Natural killer cell treated with Interleukin-12 subunit alpha and Interleukin-12 subunit beta and Interleukin-15 and Interleukin-18, amount 100 ng/mL, for 72 hours (primary cell): ENCODE results near the gene ADPRH. TPM values are rescaled to one million over a fixed set of nuclear protein-coding genes. Genes with fewer than 3 reads are reported as not detected.

Source experiments
- ATAC-seq, 2 donors: fragments of 150-1000 bp; cut with Tn5 transposase in 1 of 2; sonication (Bioruptor Pico), chemical (Tn5 transposase) in 1 of 2; 2 replicates each; pipeline ENCODE4 v1.10.0; 2021
- DNase-seq: peaks from one replicate; pipeline ENCODE4 v3.0.0; 2022; ENCODE audit warnings: low spot score
- H3K27ac Mint-ChIP-seq, 2 donors: 1 replicate in 1 of 2; 2 replicates in 1 of 2; pipeline ENCODE4 v1.8.0; 2022; ENCODE audit warnings: mixed read lengths in 2 of 2, mild to moderate bottlenecking in 1 of 2, moderate library complexity in 1 of 2
- H3K27me3 Mint-ChIP-seq, 2 donors: 1 replicate in 1 of 2; 2 replicates in 1 of 2; pipeline ENCODE4 v1.8.0; 2022; ENCODE audit warnings: mixed read lengths in 2 of 2
- H3K36me3 Mint-ChIP-seq: one replicate; pipeline ENCODE4 v1.8.0; 2022; ENCODE audit warnings: mixed read lengths
- H3K4me1 Mint-ChIP-seq, 2 donors: 1 replicate in 1 of 2; 2 replicates in 1 of 2; pipeline ENCODE4 v1.8.0; 2022; ENCODE audit warnings: low read depth in 2 of 2, mixed read lengths in 2 of 2, mild to moderate bottlenecking in 1 of 2
- H3K4me3 Mint-ChIP-seq: one replicate; pipeline ENCODE4 v1.8.0; 2022; ENCODE audit warnings: mixed read lengths
- H3K9me3 Mint-ChIP-seq: 2 replicates; pipeline ENCODE4 v1.8.0; 2022; ENCODE audit warnings: mixed read lengths
- total RNA-seq, 2 donors: library from RNA; stranded (reverse); gene quantifications; one replicate each; pipeline ENCODE4 v1.2.3, GENCODE V29; 2022

Gene ADPRH
- total RNA-seq, 2 donors from 2014 or later, result 9.2 to 10.7 TPM

DNA sequence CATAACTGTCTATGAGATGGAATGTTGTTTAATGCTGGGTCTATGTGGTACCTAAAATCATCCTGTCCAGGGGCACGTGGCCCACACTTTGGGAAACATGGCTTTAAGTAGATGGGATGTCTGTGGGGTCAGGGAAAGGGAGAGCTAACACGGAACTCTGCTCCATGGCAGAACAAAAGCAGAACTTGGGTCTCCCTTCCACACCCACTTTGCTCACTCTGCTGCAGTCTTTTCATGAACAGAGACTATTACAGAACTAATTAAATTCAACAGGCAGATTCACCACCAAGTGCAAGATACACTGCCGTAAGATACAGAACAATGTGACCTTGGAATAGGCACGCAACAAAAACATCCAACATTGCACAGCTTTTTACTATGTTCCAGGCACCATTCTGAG, 52.9 kb downstream of the ADPRH start:
- DNase-seq, result no peak
- H3K4me3 Mint-ChIP-seq, result no peak overlapping the region
- no peaks in the 10 kb centered on the region for H3K36me3 Mint-ChIP-seq
- H3K9me3 Mint-ChIP-seq, result no peaks in the 10 kb centered on the region
- ATAC-seq, result no peak
- peaks cover 0 to 12% of the 10 kb centered on the region in 2 donors for H3K27me3 Mint-ChIP-seq
- H3K4me1 Mint-ChIP-seq, result peaks cover 9 to 16% of the 10 kb centered on the region in 2 donors
- no peak overlapping the region for H3K27ac Mint-ChIP-seq

DNA sequence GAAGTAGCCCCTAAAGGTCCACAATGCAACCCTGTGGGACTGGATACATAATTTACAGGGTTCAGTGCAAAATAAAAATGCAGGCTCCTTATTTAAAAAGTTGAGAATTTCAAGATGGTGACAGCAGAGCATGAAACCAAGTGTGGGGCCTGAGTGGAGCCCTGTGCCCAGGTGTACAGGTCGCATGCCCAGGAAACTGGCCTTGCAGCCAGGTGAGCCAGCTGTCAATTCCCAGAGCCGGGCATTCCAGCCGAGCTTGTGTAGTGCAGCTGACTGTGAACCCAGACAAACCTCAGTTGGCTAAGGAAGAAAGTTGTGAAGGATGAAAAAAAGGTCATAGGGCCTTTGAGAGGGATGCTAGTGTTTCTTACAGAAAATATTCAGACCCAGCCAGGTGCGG, 53.5 kb downstream of the ADPRH start:
- Mint-ChIP-seq H3K27ac (peak overlapping the region in 1 of 2 donors; percentile 12), H3K4me1 (peaks cover 10 to 15% of the 10 kb centered on the region in 2 donors), H3K9me3 (no peaks in the 10 kb centered on the region)

GRCh38 chr3:119635719-119636118, 56.4 kb downstream of the ADPRH start:
- DNase-seq, result no peak
- peaks cover 4% of the 10 kb centered on the region for H3K9me3 Mint-ChIP-seq
- no peak overlapping the region for H3K27ac Mint-ChIP-seq
- H3K27me3 Mint-ChIP-seq, result peaks cover 0 to 5% of the 10 kb centered on the region in 2 donors
- H3K4me1 Mint-ChIP-seq, result peaks cover 24 to 30% of the 10 kb centered on the region in 2 donors
- peaks cover 10% of the 10 kb centered on the region for H3K36me3 Mint-ChIP-seq
- H3K4me3 Mint-ChIP-seq, result no peak overlapping the region
- ATAC-seq, result no peak

More for the DNA sequence above, 53.5 kb downstream of the ADPRH start:
- H3K4me3 Mint-ChIP-seq, result no peak overlapping the region
- DNase-seq (no peak), ATAC-seq (no peak)
- H3K27me3 Mint-ChIP-seq, result peaks cover 0 to 12% of the 10 kb centered on the region in 2 donors
- H3K36me3 Mint-ChIP-seq, result no peaks in the 10 kb centered on the region

DNA sequence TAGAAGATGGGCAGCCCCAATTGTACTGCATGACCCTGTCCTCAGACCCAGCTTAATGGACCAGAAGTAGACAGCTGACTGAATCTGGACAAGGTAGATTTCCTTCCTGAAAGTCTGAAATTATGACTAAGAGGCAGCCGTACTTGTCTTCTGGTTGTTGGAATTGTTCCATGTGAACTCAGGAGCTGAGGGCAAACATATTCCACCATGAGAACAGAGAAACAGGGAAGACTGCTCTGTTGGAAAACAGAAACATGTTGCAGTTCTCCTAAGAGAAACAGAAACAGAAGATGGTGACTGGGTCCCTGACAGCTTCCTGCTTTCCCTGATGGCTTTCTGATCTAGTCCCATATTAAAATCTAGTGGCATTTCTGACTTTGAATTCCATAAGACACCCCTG, 57.0 kb downstream of the ADPRH start:
- Mint-ChIP-seq H3K4me3 (no peak overlapping the region), H3K36me3 (peaks cover 10% of the 10 kb centered on the region), H3K4me1 (peaks cover 24 to 30% of the 10 kb centered on the region in 2 donors), H3K27me3 (peaks cover 0 to 2% of the 10 kb centered on the region in 2 donors), H3K27ac (peak overlapping the region in 1 of 2 donors; percentile 85), H3K9me3 (peaks cover 4% of the 10 kb centered on the region)
- ATAC-seq, result no peak
- no peak for DNase-seq

- Mint-ChIP-seq H3K27ac (peak overlapping the region; percentile 85 to 95), H3K27me3 (peaks cover 0 to 2% of the 10 kb centered on the region in 2 donors), H3K36me3 (peaks cover 10% of the 10 kb centered on the region), H3K4me3 (no peak overlapping the region), H3K4me1 (peaks cover 24 to 30% of the 10 kb centered on the region in 2 donors), H3K9me3 (peaks cover 4% of the 10 kb centered on the region)
- DNase-seq, result no peak
- no peak for ATAC-seq
Measured at GRCh38 chr3:119636891-119637611, 57.8 kb downstream of the ADPRH start.

DNA sequence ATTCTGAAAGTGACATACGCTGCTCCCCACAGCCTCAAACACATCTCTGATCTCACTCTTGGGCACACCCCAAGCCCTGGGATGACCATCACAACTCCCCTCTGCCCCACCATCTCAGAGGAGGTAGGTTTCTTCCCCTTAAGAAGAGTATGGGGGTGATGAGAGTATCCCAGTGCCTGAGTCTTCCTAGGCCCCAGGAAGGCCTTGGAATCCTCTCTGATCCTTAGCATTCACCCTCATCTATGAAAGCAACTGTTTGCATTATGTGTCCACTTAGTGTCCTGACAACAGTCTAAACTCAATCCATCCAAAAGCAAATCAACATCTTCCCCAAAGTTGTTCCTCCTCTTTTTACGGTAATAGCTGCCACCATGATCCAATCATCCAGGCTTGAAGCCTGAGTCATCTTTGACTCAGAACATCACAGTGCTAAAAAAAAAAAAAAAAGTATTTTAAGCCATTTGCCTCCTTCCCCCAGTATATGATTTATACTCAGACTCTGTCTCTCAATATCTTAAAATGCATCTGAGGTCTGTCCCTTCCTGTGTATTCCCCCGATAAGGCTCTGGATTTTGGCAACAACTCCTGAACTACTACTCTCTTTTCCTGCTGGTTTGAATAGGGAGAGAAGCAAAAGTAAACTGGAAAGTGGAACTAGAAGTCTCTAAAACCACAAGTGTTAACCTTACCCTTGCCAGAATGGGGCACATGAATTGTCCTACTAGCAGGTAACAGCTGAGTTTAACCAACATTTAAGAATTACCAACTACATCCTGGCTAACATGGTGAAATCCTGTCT, 58.6 kb downstream of the ADPRH start:
- peaks cover 24 to 30% of the 10 kb centered on the region in 2 donors for H3K4me1 Mint-ChIP-seq
- peaks cover 10% of the 10 kb centered on the region for H3K36me3 Mint-ChIP-seq
- H3K27me3 Mint-ChIP-seq, result peaks cover 0 to under 1% of the 10 kb centered on the region in 2 donors
- peak overlapping the region; percentile 58 for H3K4me3 Mint-ChIP-seq
- peak overlapping the region; percentile 85 to 95 for H3K27ac Mint-ChIP-seq
- peaks cover 4% of the 10 kb centered on the region for H3K9me3 Mint-ChIP-seq
- ATAC-seq, result peak; percentile 73 to 84
- no peak for DNase-seq

Other genes starting within 250 kb of the ADPRH start
- 10 to 100 TPM; 66.6 to 71.5 TPM for gene TMEM39A, start 115.9 kb upstream of the ADPRH start, total RNA-seq
- 10 to 100 TPM; 21.4 to 38.5 TPM for gene POGLUT1, start 110.5 kb upstream of the ADPRH start, total RNA-seq
- gene TIMMDC1, start 80.9 kb upstream of the ADPRH start, total RNA-seq, result 10 to 100 TPM; 91.0 to 94.0 TPM
- gene CD80, start 19.9 kb upstream of the ADPRH start, total RNA-seq, result 1 to 10 TPM in 1 of 2 donors, under 1 TPM in 1; 0.62 to 1.7 TPM
- under 1 TPM in 1 of 2 donors, not detected in 1; 0.19 TPM for gene PLA1A, start 18.4 kb downstream of the ADPRH start, total RNA-seq
- 1 to 10 TPM; 3.6 to 4.1 TPM for gene POPDC2, start 81.1 kb downstream of the ADPRH start, total RNA-seq
- 10 to 100 TPM; 98.7 to 99.9 TPM for gene COX17, start 97.9 kb downstream of the ADPRH start, total RNA-seq
- gene CFAP91, start 123.5 kb downstream of the ADPRH start, total RNA-seq, result not detected
- not detected for gene NR1I2, start 202.6 kb downstream of the ADPRH start, total RNA-seq